Osteoblast (primary cell): Measurements from ENCODE around the gene UNCX. TPM values are rescaled to one million over a fixed set of nuclear protein-coding genes. Genes with fewer than 3 reads are reported as not detected.

Experiments used
- DNase-seq: peaks from one replicate; pipeline ENCODE4 v3.0.0; 2011; ENCODE audit warnings: low spot score, mixed read lengths; ENCODE audit not compliant: insufficient read length; ENCODE audit errors: missing footprints
- H2AFZ ChIP-seq: 2 replicates; pipeline ENCODE4 v1.6.0; 2011; ENCODE audit warnings: mild to moderate bottlenecking, low read length
- H3K27ac ChIP-seq: 2 replicates; pipeline ENCODE4 v1.5.1; 2011; ENCODE audit warnings: mild to moderate bottlenecking, low read depth, low read length, moderate library complexity
- H3K27me3 ChIP-seq: 2 replicates; pipeline ENCODE4 v1.6.0; 2012; ENCODE audit warnings: mild to moderate bottlenecking, control low read depth, inconsistent platforms, low read length, moderate library complexity; ENCODE audit not compliant: insufficient read depth
- H3K36me3 ChIP-seq: 2 replicates; pipeline ENCODE4 v1.5.1; 2011; ENCODE audit warnings: mild to moderate bottlenecking, low read length, control low read depth, moderate library complexity; ENCODE audit not compliant: insufficient read depth
- H3K4me1 ChIP-seq: 2 replicates; pipeline ENCODE4 v1.5.1; 2011; ENCODE audit warnings: mild to moderate bottlenecking, low read length, control low read depth, moderate library complexity; ENCODE audit not compliant: insufficient read depth
- H3K4me2 ChIP-seq: 2 replicates; pipeline ENCODE4 v1.6.0; 2011; ENCODE audit warnings: mild to moderate bottlenecking, low read length; ENCODE audit not compliant: insufficient read depth
- H3K4me3 ChIP-seq: fragments of 200-600 bp; sonication (generic); 3 replicates; pipeline ENCODE4 v1.5.1; 2012; ENCODE audit warnings: mild to moderate bottlenecking, low read length, inconsistent platforms; ENCODE audit not compliant: insufficient read depth
- H3K79me2 ChIP-seq: 2 replicates; pipeline ENCODE4 v1.6.0; 2012; ENCODE audit warnings: mild to moderate bottlenecking, low read length, control low read depth, inconsistent platforms; ENCODE audit not compliant: insufficient read depth
- H3K9me3 ChIP-seq: 2 replicates; pipeline ENCODE4 v1.5.1; 2011; ENCODE audit warnings: low read depth, low read length, control low read depth
- H4K20me1 ChIP-seq: 2 replicates; pipeline ENCODE4 v1.6.0; 2012; ENCODE audit warnings: mild to moderate bottlenecking, low read length, control low read depth; ENCODE audit not compliant: insufficient read depth
- CTCF ChIP-seq: IDR thresholded peaks from 2 replicates; pipeline ENCODE4 v1.5.1; 2011; ENCODE audit warnings: mild to moderate bottlenecking, low read depth, low read length, moderate library complexity; ENCODE audit errors: extremely low read depth
- total RNA-seq: library from RNA; depleted of rRNA; stranded (reverse); fragments of >200 nt; gene quantifications from 2 replicates; pipeline ENCODE4 v1.2.3, GENCODE V29; 2012

The UNCX gene
- total RNA-seq, 1 donor: not detected

DNA sequence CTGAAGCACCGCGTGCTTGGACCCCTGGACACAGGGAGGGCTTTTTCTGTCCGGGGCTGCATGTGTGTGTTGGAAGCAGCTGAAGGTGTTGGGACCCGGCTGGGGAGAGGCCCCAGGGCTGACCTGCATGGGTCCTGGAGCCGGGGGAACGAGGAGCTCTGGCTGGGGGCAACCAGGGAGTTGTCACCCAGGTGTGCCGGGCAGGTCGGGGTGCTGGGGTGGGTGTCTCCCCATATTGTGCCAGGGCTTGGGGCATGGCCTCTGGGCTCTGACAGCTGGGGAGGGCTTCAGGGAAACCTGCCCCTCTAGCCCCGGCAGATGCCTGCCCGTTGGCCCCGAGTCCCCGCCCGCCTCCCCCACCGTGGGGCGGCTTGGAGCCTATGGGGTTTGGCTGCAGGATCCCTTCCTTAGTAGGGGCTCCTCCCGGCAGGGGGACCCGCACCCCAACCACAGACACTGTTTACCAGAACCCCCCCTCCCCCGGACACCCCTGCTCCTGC, 42.3 kb downstream of the UNCX start:
- H3K4me2 ChIP-seq: no peak overlapping the region

GRCh38 chr7:1275451-1276381, 43.0 kb downstream of the UNCX start:
- H3K27me3 ChIP-seq: peaks cover 15% of the 10 kb centered on the region
- H3K4me3 ChIP-seq: no peak overlapping the region
- H3K36me3 ChIP-seq: no peaks in the 10 kb centered on the region
- H4K20me1 ChIP-seq: no peaks in the 10 kb centered on the region
- no peak overlapping the region for H3K27ac ChIP-seq
- no peak overlapping the region for H2AFZ ChIP-seq
- no peaks in the 10 kb centered on the region for H3K79me2 ChIP-seq
- DNase-seq: no peak
- H3K9me3 ChIP-seq: no peaks in the 10 kb centered on the region
- no peak overlapping the region for H3K4me2 ChIP-seq
- no peak for TF ChIP-seq CTCF
- no peaks in the 10 kb centered on the region for H3K4me1 ChIP-seq

More for the DNA sequence above, 42.3 kb downstream of the UNCX start:
- Histone ChIP-seq H3K4me1 (no peaks in the 10 kb centered on the region), H3K36me3 (no peaks in the 10 kb centered on the region), H3K27ac (no peak overlapping the region), H3K27me3 (peaks cover 15% of the 10 kb centered on the region), H3K4me3 (no peak overlapping the region), H3K79me2 (no peaks in the 10 kb centered on the region), H4K20me1 (no peaks in the 10 kb centered on the region), H2AFZ (no peak overlapping the region), H3K9me3 (no peaks in the 10 kb centered on the region)
- no peak for DNase-seq
- no peak for TF ChIP-seq CTCF

DNA sequence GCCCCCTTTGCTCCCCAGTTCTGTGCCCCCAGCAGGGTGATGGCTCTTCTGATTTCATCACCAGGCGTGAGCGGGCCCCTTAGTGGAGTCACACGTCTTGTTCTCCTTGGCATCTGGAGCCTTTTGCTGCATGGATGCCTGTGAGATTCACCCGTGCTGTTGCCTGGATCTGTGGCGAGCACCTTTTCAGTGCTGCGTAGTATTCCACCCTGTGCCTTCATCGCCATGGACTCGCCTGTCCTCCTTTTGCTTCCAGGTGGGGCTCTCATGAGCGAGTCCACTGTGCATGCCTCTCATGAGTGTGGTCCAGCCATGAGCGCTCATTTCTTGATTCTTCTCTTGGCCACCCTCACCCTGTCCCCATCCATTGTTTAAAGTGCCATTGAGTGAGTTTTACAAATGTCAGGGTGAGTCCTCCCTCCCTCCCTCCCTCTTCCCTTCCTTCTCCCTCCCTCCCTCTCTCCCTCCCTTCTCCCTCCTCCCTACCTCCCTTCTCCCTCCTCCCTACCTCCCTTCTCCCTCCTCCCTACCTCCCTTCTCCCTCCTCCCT, 44.0 kb downstream of the UNCX start:
- H3K4me3 ChIP-seq: no peak overlapping the region
- no peak for TF ChIP-seq CTCF
- no peaks in the 10 kb centered on the region for H3K79me2 ChIP-seq
- no peak overlapping the region for H3K27ac ChIP-seq
- no peaks in the 10 kb centered on the region for H3K4me1 ChIP-seq
- no peak for DNase-seq
- no peak overlapping the region for H2AFZ ChIP-seq
- peaks cover 15% of the 10 kb centered on the region for H3K27me3 ChIP-seq
- no peaks in the 10 kb centered on the region for H3K36me3 ChIP-seq
- no peaks in the 10 kb centered on the region for H3K9me3 ChIP-seq
- no peak overlapping the region for H3K4me2 ChIP-seq
- no peaks in the 10 kb centered on the region for H4K20me1 ChIP-seq

DNA sequence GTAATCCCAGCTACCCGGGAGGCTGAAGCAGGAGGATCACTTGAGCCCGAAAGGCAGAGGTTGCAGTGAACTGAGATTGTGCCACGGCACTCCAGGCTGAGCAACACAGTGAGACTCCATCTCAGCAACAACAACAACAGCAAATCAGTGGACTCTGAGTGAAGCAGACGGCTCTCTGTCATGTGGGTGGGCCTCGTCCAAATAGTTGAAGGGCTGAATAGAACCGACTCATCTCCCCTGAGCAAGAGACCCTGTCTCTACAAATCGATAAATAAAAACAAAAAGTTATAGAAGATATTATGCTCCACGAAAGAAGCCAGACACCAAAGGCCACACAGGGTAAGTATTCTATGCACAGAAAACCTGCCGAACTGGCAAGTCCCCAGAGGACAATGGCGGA, 45.9 kb downstream of the UNCX start:
- H3K9me3 ChIP-seq: no peaks in the 10 kb centered on the region
- H3K4me3 ChIP-seq: no peak overlapping the region
- H3K4me1 ChIP-seq: no peaks in the 10 kb centered on the region
- H4K20me1 ChIP-seq: no peaks in the 10 kb centered on the region
- no peak overlapping the region for H3K4me2 ChIP-seq
- no peak overlapping the region for H3K27ac ChIP-seq
- TF ChIP-seq CTCF: no peak
- H3K36me3 ChIP-seq: no peaks in the 10 kb centered on the region
- no peak for DNase-seq
- no peaks in the 10 kb centered on the region for H3K79me2 ChIP-seq
- no peak overlapping the region for H2AFZ ChIP-seq
- peaks cover 15% of the 10 kb centered on the region for H3K27me3 ChIP-seq
